Testis (tissue), 2 donors: ENCODE measurements around the gene ARHGDIB.

Source experiments
- CTCF ChIP-seq, 3 experiments: fragments of 450-650 bp in 2 of 3; fragments of 200-600 bp in 1 of 3; sonication (generic) in 1 of 3; IDR thresholded peaks; one replicate each; pipeline ENCODE4 v1.5.1; 2016 to 2019; ENCODE audit warnings: antibody characterized with exemption in 3 of 3, mild to moderate bottlenecking in 2 of 3, moderate library complexity in 1 of 3
- POLR2A ChIP-seq: fragments of 450-650 bp; IDR thresholded peaks from one replicate; pipeline ENCODE4 v1.6.1; 2017; ENCODE audit warnings: antibody characterized with exemption, mild to moderate bottlenecking, moderate library complexity

DNA sequence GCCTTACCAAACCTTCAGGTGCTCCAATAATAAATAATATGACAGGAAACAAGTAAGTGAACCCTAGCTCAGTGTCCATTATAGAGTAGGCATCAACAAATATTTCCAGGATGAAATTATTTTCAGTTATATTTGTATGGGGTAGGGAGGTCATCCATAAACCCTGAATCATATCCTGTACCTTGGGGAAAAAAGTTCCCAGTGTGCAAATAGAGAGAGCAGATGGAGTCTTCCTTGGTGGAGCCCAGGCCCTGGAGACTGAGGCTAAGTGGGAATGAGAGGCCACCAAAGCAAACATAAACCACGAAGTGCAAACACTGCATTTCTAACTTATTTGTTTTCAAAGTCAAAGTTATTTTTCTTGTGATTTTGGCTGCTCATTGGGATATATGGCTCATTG is 14.5 kb downstream of the ARHGDIB start:
- no peak for TF ChIP-seq CTCF (IDR thresholded peaks at IDR 0.05)
- no peak for TF ChIP-seq POLR2A
